Right lobe of liver (tissue), 6 donors: ENCODE measurements around the gene TBC1D24. TPM values are rescaled to one million over a fixed set of nuclear protein-coding genes. Genes with fewer than 3 reads are reported as not detected.
A peak's percentile ranks its signal among the peaks of the same experiment; 100 is the strongest.

ENCODE experiments used
- ATAC-seq, 4 donors: fragments of 200-7000 bp; cut with Tn5 transposase; one replicate each; pipeline ENCODE4 v1.9.1; 2020; ENCODE audit warnings: mild to moderate bottlenecking in 4 of 4, moderate library complexity in 4 of 4
- DNase-seq, 3 donors: peaks; one replicate each; pipeline ENCODE4 v3.0.0-alpha.2; 2020
- H3K27ac ChIP-seq, 3 donors: fragments of 200-600 bp; one replicate each; pipeline ENCODE4 v1.8.0; 2022
- H3K27me3 ChIP-seq, 2 donors: fragments of 200-600 bp; one replicate each; pipeline ENCODE4 v1.8.0; 2022
- H3K36me3 ChIP-seq, 4 donors: fragments of 200-600 bp; sonication (generic) in 1 of 4; one replicate each; pipeline versions ENCODE4 v1.5.1 to v1.8.0; 2017 to 2022; ENCODE audit warnings: control low read depth in 1 of 4
- H3K4me1 ChIP-seq, 4 donors: fragments of 200-600 bp; sonication (generic) in 1 of 4; one replicate each; pipeline versions ENCODE4 v1.5.1 to v1.8.0; 2017 to 2022; ENCODE audit warnings: control low read depth in 1 of 4
- H3K4me3 ChIP-seq, 3 donors: fragments of 200-600 bp; one replicate each; pipeline ENCODE4 v1.8.0; 2022
- H3K9me3 ChIP-seq, 4 donors: fragments of 200-600 bp; sonication (generic) in 1 of 4; one replicate each; pipeline versions ENCODE4 v1.5.1 to v1.8.0; 2017 to 2022; ENCODE audit warnings: control low read depth in 1 of 4
- CTCF ChIP-seq, 4 donors: fragments of 200-600 bp in 3 of 4; fragments of 450-650 bp in 1 of 4; IDR thresholded peaks; one replicate each; pipeline versions ENCODE4 v1.5.1 to v1.8.0; 2016 to 2022; ENCODE audit warnings: antibody characterized with exemption in 4 of 4, mild to moderate bottlenecking in 2 of 4
- POLR2A ChIP-seq: fragments of 450-650 bp; IDR thresholded peaks from one replicate; pipeline ENCODE4 v1.6.1; 2017; ENCODE audit warnings: antibody characterized with exemption, mild to moderate bottlenecking
- WGBS: methylation state at CpG from one replicate; pipeline ENCODE4 v1.1.6; 2018; ENCODE audit warnings: low coverage, low lambda C conversion rate; ENCODE audit not compliant: insufficient coverage; ENCODE audit errors: missing lambda C conversion rate; 5-methylcytosine and 5-hydroxymethylcytosine counted together
- intact Hi-C, 2 donors: fragments of 100-400 bp; cut with DNase I; formaldehyde crosslinking; loops; one replicate each; pipeline versions ENCODE4 v1.11.2 to v1.14.1; 2022
- total RNA-seq, 6 experiments: library from RNA; depleted of rRNA in 2 of 6; stranded (reverse); fragments of >200 nt in 2 of 6; fragmentation: NEBNext Ultra II Directional in 3 of 6; extraction: Animal tissue kit (Norgen Biotek cat#: 25700) in 3 of 6; gene quantifications; one replicate each; pipeline versions ENCODE4 v1.1.0 to v1.2.4, GENCODE V29; 2016 to 2023
- donor health status: DM: no; HTN: yes; CAD: no.
- donor health status: DM: no; HTN: no; CAD: no.
- donor health status: DM: no; HTN: no; CAD: no.
- donor health status: DM: no; HTN: yes; CAD: no.
- donor health status: DM: no; HTN: yes; CAD: no.

The TBC1D24 gene
- total RNA-seq, 6 experiments from 2014 or later: 14.9 to 22.7 (median 17.5) TPM

- ATAC-seq (peak; percentile 23 to 43 (median 30)), DNase-seq (peak in 2 of 3 donors; percentile 60 to 72)
- peak; percentile 35 for TF ChIP-seq POLR2A
- peak in 1 of 4 donors; percentile 10 for TF ChIP-seq CTCF (IDR thresholded peaks at IDR 0.05)
- no peaks in the 10 kb centered on the region for H3K9me3 ChIP-seq
- 5% methylated on average over 14 of the region's 80 CpGs for WGBS
- no peaks in the 10 kb centered on the region for H3K36me3 ChIP-seq
- H3K4me1 ChIP-seq: peaks cover 0 to 40% (median 7%) of the 10 kb centered on the region in 4 donors
- intact Hi-C loops: no loop called here
- H3K27ac ChIP-seq: no peak overlapping the region
- no peaks in the 10 kb centered on the region for H3K27me3 ChIP-seq
- H3K4me3 ChIP-seq: peak overlapping the region; percentile 22 to 44 (median 36)
These were observed 7.2 kb upstream of the TBC1D24 start for GRCh38 chr16:2467528-2468232.

- Histone ChIP-seq H3K36me3 (no peaks in the 10 kb centered on the region), H3K9me3 (no peaks in the 10 kb centered on the region), H3K27me3 (no peaks in the 10 kb centered on the region), H3K4me1 (peaks cover 0 to 46% (median 10%) of the 10 kb centered on the region in 4 donors), H3K27ac (no peak overlapping the region), H3K4me3 (peak overlapping the region; percentile 22 to 44 (median 36))
- TF ChIP-seq CTCF (IDR thresholded peaks at IDR 0.05): no peak
- no peak for TF ChIP-seq POLR2A
- intact Hi-C loops: no loop called here
- peak in 2 of 4 donors; percentile 4 to 16 for ATAC-seq
- peak in 1 of 3 donors; percentile 54 for DNase-seq
- 0% methylated on average over 13 of the region's 38 CpGs for WGBS
These were observed 6.6 kb upstream of the TBC1D24 start for GRCh38 chr16:2468233-2468724.

- H3K4me1 ChIP-seq: peaks cover 0 to 52% (median 11%) of the 10 kb centered on the region in 4 donors
- H3K27ac ChIP-seq: no peak overlapping the region
- 6% methylated on average over 3 of the region's 14 CpGs for WGBS
- intact Hi-C loops: no loop called here
- DNase-seq (peak in 2 of 3 donors; percentile 53 to 65), ATAC-seq (peak; percentile 17 to 48 (median 35))
- H3K9me3 ChIP-seq: no peaks in the 10 kb centered on the region
- H3K4me3 ChIP-seq: peak overlapping the region in 1 of 3 donors; percentile 36
- no peak for TF ChIP-seq CTCF (IDR thresholded peaks at IDR 0.05)
- TF ChIP-seq POLR2A: no peak
- no peaks in the 10 kb centered on the region for H3K27me3 ChIP-seq
- H3K36me3 ChIP-seq: no peaks in the 10 kb centered on the region
These were observed 6.1 kb upstream of the TBC1D24 start for GRCh38 chr16:2468725-2469398.

- WGBS: 33% methylated on average over 6 of the region's 16 CpGs
- no peaks in the 10 kb centered on the region for H3K9me3 ChIP-seq
- ATAC-seq: no peak
- no peaks in the 10 kb centered on the region for H3K36me3 ChIP-seq
- peak in 1 of 3 donors; percentile 43 for DNase-seq
- H3K27ac ChIP-seq: no peak overlapping the region
- H3K4me1 ChIP-seq: peaks cover 0 to 52% (median 11%) of the 10 kb centered on the region in 4 donors
- intact Hi-C loops: no loop called here
- H3K27me3 ChIP-seq: no peaks in the 10 kb centered on the region
- TF ChIP-seq POLR2A: no peak
- H3K4me3 ChIP-seq: no peak overlapping the region
These were observed 5.3 kb upstream of the TBC1D24 start for GRCh38 chr16:2469399-2470233.
